Uterus (tissue), 4 donors: ENCODE data around the gene H2AZ2. TPM values are rescaled to one million over a fixed set of nuclear protein-coding genes. Genes with fewer than 3 reads are reported as not detected.
A peak's percentile ranks its signal among the peaks of the same experiment; 100 is the strongest.
"Not testable (repeated sequence)": the region's sequence is repeated elsewhere in the genome, so short reads cannot be mapped to it uniquely, and the experiment has no call there.

ENCODE experiments used
- DNase-seq, 2 donors: peaks; one replicate each; pipeline ENCODE4 v3.0.0-alpha.2; 2019 to 2020
- H3K27ac ChIP-seq, 2 donors: fragments of 200-600 bp; sonication (generic); 1 replicate in 1 of 2; 2 replicates in 1 of 2; pipeline ENCODE4 v1.5.1; 2016 to 2018
- H3K27me3 ChIP-seq, 2 donors: fragments of 200-600 bp; sonication (generic); one replicate each; pipeline ENCODE4 v1.5.1; 2018 to 2019; ENCODE audit warnings: control low read depth in 1 of 2
- H3K36me3 ChIP-seq, 2 donors: fragments of 200-600 bp; sonication (generic); one replicate each; pipeline ENCODE4 v1.5.1; 2019; ENCODE audit warnings: control low read depth in 1 of 2
- H3K4me1 ChIP-seq, 2 donors: fragments of 200-600 bp; sonication (generic); one replicate each; pipeline ENCODE4 v1.5.1; 2018 to 2019; ENCODE audit warnings: control low read depth in 1 of 2
- H3K4me3 ChIP-seq, 2 donors: fragments of 200-600 bp; sonication (generic); 1 replicate in 1 of 2; 2 replicates in 1 of 2; pipeline ENCODE4 v1.5.1; 2018 to 2019; ENCODE audit warnings: mild to moderate bottlenecking in 1 of 2
- H3K9me3 ChIP-seq, 2 donors: fragments of 200-600 bp; sonication (generic); one replicate each; pipeline ENCODE4 v1.5.1; 2019; ENCODE audit warnings: control low read depth in 1 of 2
- POLR2A ChIP-seq, 2 donors: fragments of 450-650 bp; IDR thresholded peaks; one replicate each; pipeline ENCODE4 v1.6.1; 2016; ENCODE audit warnings: antibody characterized with exemption in 2 of 2, mild to moderate bottlenecking in 1 of 2, moderate library complexity in 1 of 2
- intact Hi-C: fragments of 100-400 bp; cut with DNase I; formaldehyde crosslinking; loops from one replicate; pipeline ENCODE4 v1.15.1; 2023; ENCODE audit warnings: low total_unique reads
- total RNA-seq, 4 donors: library from RNA; depleted of rRNA in 3 of 4; stranded (reverse); fragments of >200 nt in 3 of 4; gene quantifications; one replicate each; pipeline versions ENCODE4 v1.1.0 to v1.2.4, GENCODE V29; 2014 to 2023
- TF ChIP-seq, protein P1 (sequence below), 4 experiments: fragments of 200-600 bp in 2 of 4; fragments of 450-650 bp in 2 of 4; sonication (generic) in 2 of 4; IDR thresholded peaks; one replicate each; pipeline ENCODE4 v1.5.1; 2016 to 2019; ENCODE audit warnings: antibody characterized with exemption in 4 of 4, mild to moderate bottlenecking in 2 of 4, moderate library complexity in 1 of 4
- donor health status: DM: yes; HTN: yes; CAD: no.

Gene H2AZ2
- total RNA-seq, 4 donors from 2014 or later = 77.9 to 270 (median 212) TPM

DNA sequence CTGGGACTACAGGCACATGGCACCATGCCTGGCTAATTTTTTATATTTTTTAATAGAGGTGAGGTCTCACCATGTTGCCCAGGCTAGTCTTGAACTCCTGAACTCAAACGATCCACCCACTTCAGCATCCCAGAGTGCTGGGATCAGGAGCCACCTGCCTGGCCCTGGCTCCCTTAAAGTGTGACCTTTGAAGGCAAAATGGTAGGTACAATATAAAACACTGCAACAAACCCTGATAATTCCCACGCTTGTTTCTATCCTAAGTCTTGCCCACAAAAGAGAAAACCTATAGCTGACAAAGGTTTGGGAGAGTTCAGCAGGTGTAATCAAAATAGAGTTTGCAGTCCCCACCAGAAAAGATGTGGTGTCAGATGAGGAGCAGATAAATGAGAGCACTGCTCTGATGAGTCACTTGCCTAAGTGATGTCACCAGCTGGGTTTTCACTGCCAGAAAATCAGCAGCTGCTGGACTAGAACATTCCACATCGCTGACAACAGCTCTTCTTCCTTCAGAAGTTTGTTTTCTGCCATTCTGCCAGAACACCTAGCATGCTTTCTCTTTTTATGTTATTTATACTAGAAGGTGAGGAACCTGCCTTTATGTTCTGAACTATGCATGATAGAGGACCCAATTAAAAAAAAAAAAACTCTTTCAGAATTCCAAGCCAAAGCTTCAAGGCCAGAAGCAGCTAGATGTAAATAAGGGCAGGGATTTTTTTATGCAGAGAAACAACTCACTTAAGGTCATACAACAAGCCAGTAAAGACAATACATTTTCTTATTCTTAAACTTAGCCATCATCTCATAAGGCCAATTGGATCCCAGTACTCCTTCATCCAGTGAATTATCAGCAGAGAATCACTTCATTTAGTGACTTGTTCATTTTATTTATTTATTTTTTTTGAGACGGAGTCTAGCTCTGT is 19.4 kb upstream of the H2AZ2 start:
- no peaks in the 10 kb centered on the region for H3K27me3 ChIP-seq
- H3K4me1 ChIP-seq = no peaks in the 10 kb centered on the region
- H3K9me3 ChIP-seq = no peaks in the 10 kb centered on the region
- intact Hi-C loops = no loop called here
- peak in 1 of 2 donors; percentile 56 for DNase-seq
- H3K27ac ChIP-seq = peak overlapping the region; percentile 47 to 61
- H3K36me3 ChIP-seq = no peaks in the 10 kb centered on the region
- TF ChIP-seq, protein P1, sequence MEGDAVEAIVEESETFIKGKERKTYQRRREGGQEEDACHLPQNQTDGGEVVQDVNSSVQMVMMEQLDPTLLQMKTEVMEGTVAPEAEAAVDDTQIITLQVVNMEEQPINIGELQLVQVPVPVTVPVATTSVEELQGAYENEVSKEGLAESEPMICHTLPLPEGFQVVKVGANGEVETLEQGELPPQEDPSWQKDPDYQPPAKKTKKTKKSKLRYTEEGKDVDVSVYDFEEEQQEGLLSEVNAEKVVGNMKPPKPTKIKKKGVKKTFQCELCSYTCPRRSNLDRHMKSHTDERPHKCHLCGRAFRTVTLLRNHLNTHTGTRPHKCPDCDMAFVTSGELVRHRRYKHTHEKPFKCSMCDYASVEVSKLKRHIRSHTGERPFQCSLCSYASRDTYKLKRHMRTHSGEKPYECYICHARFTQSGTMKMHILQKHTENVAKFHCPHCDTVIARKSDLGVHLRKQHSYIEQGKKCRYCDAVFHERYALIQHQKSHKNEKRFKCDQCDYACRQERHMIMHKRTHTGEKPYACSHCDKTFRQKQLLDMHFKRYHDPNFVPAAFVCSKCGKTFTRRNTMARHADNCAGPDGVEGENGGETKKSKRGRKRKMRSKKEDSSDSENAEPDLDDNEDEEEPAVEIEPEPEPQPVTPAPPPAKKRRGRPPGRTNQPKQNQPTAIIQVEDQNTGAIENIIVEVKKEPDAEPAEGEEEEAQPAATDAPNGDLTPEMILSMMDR (IDR thresholded peaks at IDR 0.05) = no peak
- TF ChIP-seq POLR2A (IDR thresholded peaks at IDR 0.05) = no peak
- H3K4me3 ChIP-seq = no peak overlapping the region

DNA sequence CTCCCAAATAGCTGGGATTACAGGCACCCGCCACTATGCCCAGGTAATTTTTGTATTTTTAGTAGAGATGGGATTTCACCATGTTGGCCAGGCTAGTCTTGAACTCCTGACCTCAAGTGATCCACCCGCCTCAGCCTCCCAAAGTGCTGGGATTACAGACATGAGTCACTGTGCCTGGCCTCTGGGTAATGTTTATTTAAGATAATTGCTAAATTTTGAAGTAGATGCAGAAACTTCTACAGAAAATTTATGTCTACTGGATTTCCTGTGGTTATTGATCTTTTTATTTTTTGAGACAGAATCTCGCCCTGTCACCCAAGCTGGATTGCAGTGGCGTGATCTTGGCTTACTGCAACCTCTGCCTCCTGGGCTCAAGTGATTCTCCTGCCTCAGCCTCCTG is 14.1 kb upstream of the H2AZ2 start:
- H3K27me3 ChIP-seq, H3K9me3 ChIP-seq, DNase-seq, intact Hi-C loops, H3K36me3 ChIP-seq, H3K4me3 ChIP-seq, H3K4me1 ChIP-seq, H3K27ac ChIP-seq: not testable (repeated sequence)

DNA sequence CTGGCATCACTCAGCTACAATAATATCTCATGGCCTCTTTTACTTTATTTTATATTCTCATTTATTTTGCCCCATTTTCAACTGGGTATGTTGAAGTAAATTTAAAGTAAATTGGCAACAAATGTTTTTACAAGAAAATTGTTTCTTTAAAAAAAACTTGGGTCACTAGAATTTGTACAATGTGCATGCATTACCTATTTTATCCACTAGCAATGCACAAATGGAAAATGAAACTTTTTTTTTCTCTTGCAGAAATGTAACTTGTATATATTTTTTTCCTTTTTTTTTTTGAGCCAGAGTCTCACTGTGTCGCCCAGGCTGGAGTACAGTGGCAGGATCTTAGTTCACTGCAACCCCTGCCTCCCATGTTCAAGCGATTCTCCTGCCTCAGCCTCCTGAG is 10.3 kb upstream of the H2AZ2 start:
- H3K36me3 ChIP-seq = no peaks in the 10 kb centered on the region
- intact Hi-C loops = no loop called here

DNA sequence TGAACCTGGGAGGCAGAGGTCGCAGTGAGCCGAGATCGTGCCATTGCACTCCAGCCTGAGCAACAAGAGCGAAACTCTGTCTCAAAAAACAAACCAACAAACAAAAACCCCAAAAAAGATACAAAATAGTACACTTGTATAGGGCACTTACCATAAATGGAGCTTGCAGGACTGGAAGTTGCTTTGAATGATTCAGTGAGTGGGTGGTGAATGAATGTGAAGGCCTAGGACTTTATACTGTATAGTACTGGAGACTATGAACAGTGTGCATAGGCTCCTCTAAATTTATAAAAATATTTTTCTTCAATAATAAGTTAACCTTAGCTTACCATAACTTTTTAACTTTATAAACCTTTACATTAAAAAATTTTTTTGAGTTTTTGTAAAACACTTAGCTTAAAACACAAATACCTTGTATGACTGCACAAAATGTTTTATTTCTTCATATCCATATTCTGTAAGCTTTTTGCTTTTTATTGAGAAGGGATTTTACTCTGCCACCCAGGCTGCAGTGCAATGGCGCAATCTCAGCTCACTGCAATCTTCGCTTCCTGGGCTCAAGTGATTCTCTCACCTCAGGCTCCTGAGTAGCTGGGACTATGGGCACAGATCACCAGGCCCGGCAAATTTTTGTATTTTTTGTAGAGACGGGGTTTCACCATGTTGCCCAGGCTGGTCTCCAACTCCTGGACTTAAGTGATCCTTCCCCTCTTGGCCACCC is 6.9 kb upstream of the H2AZ2 start:
- no peaks in the 10 kb centered on the region for H3K4me1 ChIP-seq
- DNase-seq = no peak
- no peak overlapping the region for H3K27ac ChIP-seq
- intact Hi-C loops = no loop called here
- H3K9me3 ChIP-seq = no peaks in the 10 kb centered on the region
- H3K4me3 ChIP-seq = no peak overlapping the region
- H3K27me3 ChIP-seq = no peaks in the 10 kb centered on the region
- no peaks in the 10 kb centered on the region for H3K36me3 ChIP-seq
- no peak for TF ChIP-seq POLR2A (IDR thresholded peaks at IDR 0.05)

More for the DNA sequence above, 10.3 kb upstream of the H2AZ2 start:
- no peaks in the 10 kb centered on the region for H3K27me3 ChIP-seq
- H3K9me3 ChIP-seq = no peaks in the 10 kb centered on the region
- no peak overlapping the region for H3K4me3 ChIP-seq
- TF ChIP-seq, protein P1 (IDR thresholded peaks at IDR 0.05) = no peak
- no peak for TF ChIP-seq POLR2A (IDR thresholded peaks at IDR 0.05)
- DNase-seq = no peak
- H3K27ac ChIP-seq = no peak overlapping the region
- no peaks in the 10 kb centered on the region for H3K4me1 ChIP-seq

DNA sequence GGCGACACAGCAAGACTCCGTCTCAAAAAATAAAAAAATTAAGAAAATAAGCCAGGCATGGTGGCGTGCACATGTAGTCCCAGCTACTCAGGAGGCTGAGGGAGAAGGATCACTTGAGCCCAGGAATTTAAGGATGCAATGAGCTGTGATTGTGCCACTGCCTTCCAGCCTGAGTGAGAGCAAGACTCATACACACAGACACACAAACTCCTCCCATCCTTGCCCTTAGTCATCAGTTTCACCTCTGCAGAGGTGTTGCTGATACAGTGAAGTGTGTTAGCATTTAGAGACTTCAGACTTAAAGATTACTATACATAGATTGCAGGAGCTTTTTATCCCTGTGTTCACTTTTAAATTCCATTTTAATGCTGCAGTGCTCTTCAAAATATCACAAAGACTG is 5.5 kb upstream of the H2AZ2 start:
- Histone ChIP-seq H3K9me3 (no peaks in the 10 kb centered on the region), H3K27ac (no peak overlapping the region), H3K36me3 (no peaks in the 10 kb centered on the region), H3K4me3 (no peak overlapping the region), H3K27me3 (no peaks in the 10 kb centered on the region), H3K4me1 (no peaks in the 10 kb centered on the region)
- TF ChIP-seq, protein P1 (IDR thresholded peaks at IDR 0.05) = no peak
- TF ChIP-seq POLR2A (IDR thresholded peaks at IDR 0.05) = no peak
- intact Hi-C loops = no loop called here
- no peak for DNase-seq

DNA sequence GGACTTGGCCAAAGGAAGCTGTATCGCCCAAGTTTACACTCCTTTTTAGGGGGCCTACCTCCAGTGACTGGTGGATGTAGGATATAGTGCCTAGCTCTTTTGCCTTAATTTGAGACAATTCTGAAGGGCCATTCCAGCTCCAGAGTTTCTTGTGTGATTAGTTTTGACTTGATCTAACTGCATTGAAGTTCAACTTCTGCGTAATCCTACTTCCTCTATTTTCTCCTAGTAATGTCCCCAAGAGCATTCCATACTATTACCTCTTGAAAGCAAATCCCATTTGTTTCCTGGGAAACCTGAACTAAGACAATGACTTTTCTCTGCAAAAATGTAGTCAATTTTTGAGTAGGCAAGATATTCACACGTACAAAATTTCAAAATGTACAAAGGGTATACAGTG is 4.7 kb upstream of the H2AZ2 start:
- Histone ChIP-seq H3K27me3 (no peaks in the 10 kb centered on the region), H3K4me1 (no peaks in the 10 kb centered on the region), H3K36me3 (no peaks in the 10 kb centered on the region), H3K9me3 (no peaks in the 10 kb centered on the region), H3K4me3 (no peak overlapping the region), H3K27ac (no peak overlapping the region)
- TF ChIP-seq, protein P1 (IDR thresholded peaks at IDR 0.05) = no peak
- no peak for TF ChIP-seq POLR2A (IDR thresholded peaks at IDR 0.05)
- intact Hi-C loops = no loop called here
- DNase-seq = no peak
